Fibroblast of lung (primary cell): ENCODE measurements around the gene TUBB3.

Experiments
- EZH2 ChIP-seq: IDR thresholded peaks from 2 replicates; pipeline ENCODE4 v1.5.1; 2012; ENCODE audit warnings: low read length, control low read depth, mild to moderate bottlenecking; ENCODE audit errors: missing control alignments
- TF ChIP-seq, protein P1 (sequence below), 2 donors: IDR thresholded peaks in 1 of 2; conservative IDR thresholded peaks in 1 of 2; 1 replicate in 1 of 2; 2 replicates in 1 of 2; pipeline ENCODE4 v1.5.1; 2011 to 2012; ENCODE audit warnings: low read length in 2 of 2, control low read depth in 1 of 2, inconsistent platforms in 1 of 2, low read depth in 1 of 2, mild to moderate bottlenecking in 1 of 2

DNA sequence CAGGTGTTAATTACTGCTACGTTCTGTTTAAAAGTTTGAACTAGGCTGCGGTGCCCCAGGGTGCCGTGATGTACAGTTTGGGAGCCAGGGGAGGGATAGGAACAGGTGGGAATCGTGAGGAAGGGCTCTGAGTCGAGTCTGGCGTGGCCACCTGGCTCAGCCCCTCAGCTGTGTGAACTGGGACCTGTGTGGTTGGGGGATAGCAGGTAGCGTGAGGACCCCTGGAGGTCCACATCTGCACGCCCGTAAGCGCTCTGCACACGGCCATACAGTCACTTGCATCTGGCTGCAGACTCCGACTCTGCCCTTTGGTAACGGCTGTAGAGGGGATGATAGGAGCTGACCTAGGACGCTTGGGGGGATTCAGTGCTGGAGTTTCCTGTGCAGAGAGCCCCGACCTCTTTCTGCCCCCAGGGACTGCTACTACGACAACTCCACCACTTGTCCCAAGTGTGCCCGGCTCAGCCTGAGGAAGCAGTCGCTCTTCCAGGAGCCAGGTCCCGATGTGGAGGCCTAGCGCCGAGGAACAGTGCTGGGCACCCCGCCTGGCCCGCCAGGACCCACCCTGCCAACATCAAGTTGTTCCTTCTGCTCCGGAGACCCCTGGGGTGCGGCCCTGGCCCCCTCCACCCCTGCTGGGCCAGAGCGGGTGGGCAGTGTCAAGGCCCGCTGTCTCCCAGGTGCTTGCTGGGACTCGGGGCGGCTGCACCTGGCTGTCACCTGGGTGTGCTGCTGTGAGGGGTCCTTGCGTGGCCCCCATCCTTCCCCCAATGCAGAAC lies 42.5 kb downstream of the TUBB3 start:
- TF ChIP-seq, protein P1, sequence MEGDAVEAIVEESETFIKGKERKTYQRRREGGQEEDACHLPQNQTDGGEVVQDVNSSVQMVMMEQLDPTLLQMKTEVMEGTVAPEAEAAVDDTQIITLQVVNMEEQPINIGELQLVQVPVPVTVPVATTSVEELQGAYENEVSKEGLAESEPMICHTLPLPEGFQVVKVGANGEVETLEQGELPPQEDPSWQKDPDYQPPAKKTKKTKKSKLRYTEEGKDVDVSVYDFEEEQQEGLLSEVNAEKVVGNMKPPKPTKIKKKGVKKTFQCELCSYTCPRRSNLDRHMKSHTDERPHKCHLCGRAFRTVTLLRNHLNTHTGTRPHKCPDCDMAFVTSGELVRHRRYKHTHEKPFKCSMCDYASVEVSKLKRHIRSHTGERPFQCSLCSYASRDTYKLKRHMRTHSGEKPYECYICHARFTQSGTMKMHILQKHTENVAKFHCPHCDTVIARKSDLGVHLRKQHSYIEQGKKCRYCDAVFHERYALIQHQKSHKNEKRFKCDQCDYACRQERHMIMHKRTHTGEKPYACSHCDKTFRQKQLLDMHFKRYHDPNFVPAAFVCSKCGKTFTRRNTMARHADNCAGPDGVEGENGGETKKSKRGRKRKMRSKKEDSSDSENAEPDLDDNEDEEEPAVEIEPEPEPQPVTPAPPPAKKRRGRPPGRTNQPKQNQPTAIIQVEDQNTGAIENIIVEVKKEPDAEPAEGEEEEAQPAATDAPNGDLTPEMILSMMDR (conservative IDR thresholded peaks at IDR 0.05 in 1 of 2, IDR thresholded peaks at IDR 0.05 in 1 of 2; ENCODE audit: low read depth in 1 of 2, low read length in 2 of 2), result no peak
- TF ChIP-seq EZH2, result no peak
